Measurements from ENCODE around the gene CPA4. TPM values are rescaled to one million over a fixed set of nuclear protein-coding genes. Genes with fewer than 3 reads are reported as not detected.
"Not testable (repeated sequence)": the region's sequence is repeated elsewhere in the genome, so short reads cannot be mapped to it uniquely, and the experiment has no call there.

CPA4 gene
- total RNA-seq, 1 donor: not detected

DNA sequence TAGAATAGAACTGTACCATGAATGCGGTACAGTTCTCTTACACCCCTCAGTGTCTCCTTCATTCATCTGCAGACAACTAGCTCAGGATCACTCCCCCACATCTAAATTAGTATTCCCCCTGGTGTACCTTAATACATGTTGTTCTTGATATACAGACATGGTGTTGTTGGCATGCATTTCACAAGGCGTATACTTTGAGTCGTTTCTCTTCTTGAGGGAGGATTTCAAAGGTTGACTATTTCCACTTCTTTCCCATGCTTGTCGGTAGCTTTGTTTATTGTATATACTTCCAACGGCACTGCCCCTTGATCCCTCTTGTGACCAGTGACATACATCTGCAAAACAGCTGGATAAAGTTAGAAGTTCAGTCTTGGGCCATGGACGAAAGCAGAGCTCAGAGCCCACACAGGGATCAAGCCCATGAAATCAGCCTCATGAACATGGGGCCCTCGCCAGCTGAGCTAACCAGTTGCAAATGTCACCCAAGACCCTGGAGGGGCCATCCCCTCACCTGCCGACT lies 8.6 kb downstream of the CPA4 start:
- DNase-seq (ENCODE audit: low read depth in 2 of 3, low spot score in 2 of 3): no peak

DNA sequence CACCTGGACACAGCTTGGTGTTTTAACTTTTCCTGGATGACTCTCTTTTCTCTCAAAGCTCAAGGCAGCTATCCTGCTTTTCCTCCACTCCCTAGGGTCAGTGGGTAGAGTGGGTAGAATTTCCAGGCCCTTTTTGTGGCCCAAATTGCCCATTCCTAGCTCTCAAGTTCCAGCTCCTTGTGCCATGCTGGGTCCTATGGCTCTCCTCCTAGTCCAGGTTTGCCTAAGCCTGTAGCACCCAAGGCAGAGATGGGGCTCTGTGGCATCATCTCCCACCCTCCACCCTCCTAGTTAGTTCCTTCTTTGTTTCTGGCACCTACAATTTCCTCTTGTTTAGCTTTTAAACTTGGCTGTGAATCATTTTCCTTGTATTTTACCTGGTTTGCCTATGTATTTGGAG lies 9.7 kb downstream of the CPA4 start:
- no peak for DNase-seq (ENCODE audit: low read depth in 2 of 3, low spot score in 2 of 3)

GRCh38 chr7:130303127-130303526 lies 10.2 kb downstream of the CPA4 start:
- no peak for DNase-seq (ENCODE audit: low read depth in 2 of 3, low spot score in 2 of 3)

DNA sequence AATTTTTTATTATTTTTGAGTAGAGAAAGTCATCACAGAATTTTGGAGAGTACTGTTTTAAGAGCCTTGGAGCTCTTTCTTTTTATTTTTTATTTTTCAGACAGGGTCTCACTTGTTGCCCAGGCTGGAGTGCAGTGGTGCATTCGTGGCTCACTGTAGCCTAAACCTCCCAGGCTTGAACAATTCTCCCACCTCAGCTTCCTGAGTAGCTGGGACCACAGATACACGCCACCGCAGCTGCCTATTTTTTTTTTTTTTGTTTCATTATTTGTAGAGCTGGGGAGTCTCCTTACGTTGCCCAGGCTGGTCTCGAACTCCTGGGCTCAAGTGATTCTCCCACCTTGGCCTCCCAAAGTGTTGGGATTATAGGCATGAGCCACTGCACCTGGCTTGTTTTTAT lies 10.6 kb downstream of the CPA4 start:
- peak in 1 of 3 donors; percentile 29 for DNase-seq (ENCODE audit: low read depth in 2 of 3, low spot score in 2 of 3)

- no peak for DNase-seq (ENCODE audit: low read depth in 2 of 3, low spot score in 2 of 3)
Measured at GRCh38 chr7:130303982-130304381, 11.0 kb downstream of the CPA4 start.

DNA sequence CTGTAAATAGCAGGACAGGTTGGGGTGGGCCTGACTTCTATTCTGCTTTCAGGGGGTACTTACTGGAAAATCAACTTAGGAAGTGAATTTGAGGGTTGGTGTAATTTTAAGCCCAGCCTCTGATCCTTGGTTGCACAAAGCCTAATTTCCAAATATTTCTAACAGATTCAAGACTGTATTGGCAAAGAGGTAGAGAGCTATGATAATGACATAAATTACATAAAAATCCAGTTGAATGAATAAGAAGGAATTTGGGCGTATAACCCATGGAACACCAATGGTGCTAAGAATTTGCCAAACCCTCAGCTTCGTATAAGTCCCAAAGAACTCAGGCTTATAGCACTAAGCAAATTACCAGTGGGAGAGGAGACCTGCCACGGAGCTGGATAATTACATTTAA lies 11.9 kb downstream of the CPA4 start:
- DNase-seq (ENCODE audit: low read depth in 2 of 3, low spot score in 2 of 3): no peak

DNA sequence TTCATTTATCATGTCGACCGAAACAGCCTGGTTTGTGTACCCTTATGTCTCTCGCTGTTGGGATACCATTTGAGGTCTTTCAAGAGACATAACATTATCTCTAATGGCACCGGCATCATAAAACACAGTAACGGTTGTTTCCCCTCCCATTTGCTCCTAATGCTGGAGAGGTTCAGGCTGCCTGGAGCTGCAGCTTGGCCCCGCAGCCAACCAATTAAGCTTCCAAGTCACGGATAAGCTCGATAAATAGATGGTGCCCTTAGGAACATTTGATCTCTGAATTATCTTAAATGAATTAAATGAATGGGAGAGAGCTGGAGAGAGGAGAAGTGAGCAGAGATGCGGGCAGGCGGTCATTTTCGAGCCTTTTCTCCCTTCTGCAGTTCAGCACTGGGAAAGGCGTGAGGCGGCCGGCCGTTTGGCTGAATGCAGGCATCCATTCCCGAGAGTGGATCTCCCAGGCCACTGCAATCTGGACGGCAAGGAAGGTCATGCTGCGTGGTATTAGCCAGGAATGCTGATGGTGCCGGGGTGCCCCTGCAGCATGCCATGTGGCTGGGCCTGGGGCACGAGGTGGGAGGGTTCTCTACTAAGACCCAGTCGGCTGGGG lies 12.6 kb downstream of the CPA4 start:
- no peak for DNase-seq (ENCODE audit: low read depth in 2 of 3, low spot score in 2 of 3)

DNA sequence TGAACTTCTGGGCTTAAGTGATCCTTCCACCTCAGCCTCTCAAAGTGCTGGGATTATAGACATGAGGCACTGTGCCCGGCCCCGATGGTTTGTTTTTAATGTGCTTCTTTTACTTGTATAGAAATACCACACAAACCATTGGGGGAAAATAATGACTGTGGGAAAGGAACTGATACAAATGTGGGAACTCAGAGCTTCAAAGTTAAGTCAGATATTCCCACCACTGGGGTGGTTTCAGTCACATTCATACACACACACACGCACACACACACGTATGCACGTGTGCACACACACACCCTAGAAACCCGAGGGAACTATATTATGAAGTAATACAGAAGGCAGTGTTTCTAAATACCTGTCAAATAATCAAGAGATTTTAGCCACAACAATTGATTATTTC lies 17.0 kb downstream of the CPA4 start:
- no peak for DNase-seq (ENCODE audit: low read depth in 2 of 3, low spot score in 2 of 3)

DNA sequence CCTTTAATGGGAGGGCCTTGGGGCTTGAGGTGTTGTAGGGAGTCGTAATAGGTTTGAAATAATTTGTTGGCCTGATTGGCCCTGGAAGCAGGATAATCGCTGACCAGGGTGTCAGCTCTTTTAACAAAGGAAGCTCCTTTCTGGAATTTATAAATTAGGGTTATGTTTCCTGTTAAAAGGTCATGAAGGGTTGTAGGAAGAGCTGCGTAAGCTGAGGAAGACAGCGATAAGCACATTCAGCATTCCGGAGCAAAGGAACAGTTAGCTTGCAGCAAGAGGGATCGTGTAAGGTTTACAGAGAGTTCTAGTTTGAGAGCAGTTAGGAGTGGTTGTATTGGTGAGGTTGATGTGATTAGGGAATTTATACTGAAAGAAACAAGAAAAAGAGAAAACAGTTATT lies 21.3 kb downstream of the CPA4 start:
- no peak for DNase-seq (ENCODE audit: low read depth in 2 of 3, low spot score in 2 of 3)

- DNase-seq (ENCODE audit: low read depth in 2 of 3, low spot score in 2 of 3): no peak
Measured at GRCh38 chr7:130319541-130319940, 26.6 kb downstream of the CPA4 start.

DNA sequence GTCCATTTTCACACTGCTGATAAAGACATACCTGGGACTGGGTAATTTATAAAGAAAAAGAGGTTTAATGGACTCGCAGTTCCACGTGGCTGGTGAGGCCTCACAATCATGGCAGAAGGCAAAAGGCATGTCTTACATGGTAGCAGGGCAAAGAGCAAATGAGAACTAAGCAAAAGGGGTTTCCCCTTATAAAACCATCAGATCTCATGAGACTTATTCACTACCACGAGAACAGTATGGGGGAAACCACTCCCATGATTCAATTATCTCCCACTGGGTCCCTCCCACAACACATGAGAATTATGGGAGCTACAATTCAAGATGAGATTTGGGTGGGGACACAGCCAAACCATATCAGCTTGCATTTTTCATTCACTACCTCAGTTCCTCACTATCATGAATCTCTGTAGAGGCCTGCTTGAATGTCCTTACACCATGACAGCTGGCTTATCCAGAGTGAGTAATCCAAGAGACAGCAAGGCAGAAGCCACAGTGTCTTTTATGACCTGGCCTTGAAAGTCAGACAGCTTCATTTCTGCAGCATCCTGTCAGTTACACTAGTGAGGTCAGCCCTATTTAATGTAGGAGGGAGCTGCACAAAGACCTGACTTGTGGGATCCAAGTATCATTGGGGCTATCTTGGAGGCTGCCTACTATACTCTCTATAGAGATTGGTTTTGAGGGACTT lies 28.7 kb downstream of the CPA4 start:
- DNase-seq (ENCODE audit: low read depth in 2 of 3, low spot score in 2 of 3): not testable (repeated sequence)

GRCh38 chr7:130322615-130323014 lies 29.7 kb downstream of the CPA4 start:
- DNase-seq (ENCODE audit: low read depth in 2 of 3, low spot score in 2 of 3): no peak

GRCh38 chr7:130324306-130324943 lies 31.5 kb downstream of the CPA4 start:
- DNase-seq (ENCODE audit: low read depth in 2 of 3, low spot score in 2 of 3): no peak

DNA sequence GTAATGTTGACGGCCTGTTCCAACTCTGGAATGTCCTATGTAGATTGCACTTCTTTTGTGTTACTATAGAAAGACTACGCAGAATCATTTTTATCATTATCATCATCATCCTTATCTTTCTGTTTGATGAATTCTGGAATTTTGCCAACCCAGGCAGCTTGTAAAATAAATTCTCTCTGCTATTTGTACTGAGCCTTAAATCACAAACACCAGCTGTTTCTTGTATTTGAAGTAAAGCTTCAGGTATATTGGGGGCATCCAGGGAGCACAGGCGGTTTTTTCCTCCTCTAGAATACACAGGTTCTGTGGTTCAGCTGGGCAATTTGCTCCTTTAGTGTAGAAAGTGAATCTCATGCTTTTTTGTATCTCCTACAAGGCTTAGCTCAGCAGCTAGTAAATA lies 36.7 kb downstream of the CPA4 start:
- no peak for DNase-seq (ENCODE audit: low read depth in 2 of 3, low spot score in 2 of 3)

DNA sequence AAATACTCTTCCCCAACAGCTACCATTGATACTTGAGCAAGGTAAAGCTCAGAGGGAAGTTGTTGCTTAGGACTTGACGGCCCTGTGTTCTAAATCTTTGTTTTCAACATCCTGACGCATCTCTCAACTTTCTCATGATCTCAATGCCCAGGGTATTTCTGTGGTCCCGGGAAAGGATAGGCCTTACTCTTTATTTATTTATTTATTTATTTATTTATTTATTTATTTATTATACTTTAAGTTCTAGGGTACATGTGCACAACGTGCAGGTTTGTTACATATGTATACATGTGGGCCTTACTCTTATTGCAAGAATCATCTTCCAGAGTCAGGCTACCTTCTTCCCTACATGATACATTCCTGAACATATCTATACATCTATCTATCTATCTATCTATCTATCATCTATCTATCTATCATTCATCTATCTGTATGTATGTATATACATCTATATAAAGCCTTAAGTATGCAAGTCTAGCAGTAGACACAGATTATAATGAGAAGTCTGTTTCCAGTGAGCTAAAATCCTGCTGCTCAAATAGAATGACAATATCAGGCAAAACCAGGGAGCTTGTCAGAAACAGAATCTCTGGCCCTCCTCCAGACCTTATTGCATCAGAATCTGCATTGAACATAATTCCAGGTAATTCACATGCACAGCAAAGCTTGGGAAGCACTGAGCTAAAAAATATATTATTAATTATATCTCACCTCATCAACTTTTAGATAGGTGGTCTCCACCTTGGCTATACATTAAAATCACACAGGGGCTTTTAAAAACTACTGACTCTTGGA lies 39.5 kb downstream of the CPA4 start:
- no peak for DNase-seq (ENCODE audit: low read depth in 2 of 3, low spot score in 2 of 3)

DNA sequence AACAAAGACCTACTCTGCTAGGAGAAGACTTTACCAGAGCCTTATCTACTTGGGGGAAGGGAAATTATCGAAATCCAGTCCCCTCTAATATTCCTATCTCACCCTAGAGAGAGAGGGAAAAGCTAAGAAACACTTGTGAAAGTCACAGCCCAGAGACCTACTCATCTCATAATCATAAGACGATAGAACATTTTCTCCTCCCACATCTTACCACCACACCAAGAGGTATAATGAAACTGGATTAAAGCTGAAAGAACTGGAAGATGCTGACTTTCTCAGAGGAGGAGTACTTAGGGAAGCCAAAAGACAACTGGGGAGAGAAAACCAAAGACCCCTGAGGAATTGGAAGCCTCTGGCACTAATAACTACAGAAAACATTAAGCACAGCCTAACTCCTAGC lies 40.9 kb downstream of the CPA4 start:
- no peak for DNase-seq (ENCODE audit: low read depth in 2 of 3, low spot score in 2 of 3)

- no peak for DNase-seq (ENCODE audit: low read depth in 2 of 3, low spot score in 2 of 3)
Measured at GRCh38 chr7:130334274-130334673, 41.3 kb downstream of the CPA4 start.

GRCh38 chr7:130337410-130337971 lies 44.5 kb downstream of the CPA4 start:
- no peak for DNase-seq (ENCODE audit: low read depth in 2 of 3, low spot score in 2 of 3)

DNA sequence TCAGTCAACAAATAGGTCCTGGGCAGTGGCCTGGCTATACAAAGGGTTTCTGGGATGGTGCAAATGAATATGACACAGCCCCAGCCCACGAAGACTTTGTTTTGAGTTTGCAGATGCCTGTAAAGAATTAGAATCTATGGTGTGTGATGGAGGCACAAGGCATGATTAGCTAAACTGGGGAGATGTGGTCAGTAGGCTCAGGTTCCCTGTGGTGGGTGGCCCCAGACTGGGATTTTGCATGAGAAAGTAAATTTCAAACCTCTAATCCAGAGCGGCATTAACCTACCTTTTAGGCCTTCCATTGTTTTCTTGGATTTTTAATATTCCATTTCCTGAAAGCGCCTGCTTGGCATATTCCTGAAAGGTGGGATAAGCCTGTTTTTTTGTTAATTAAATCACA lies 45.3 kb downstream of the CPA4 start:
- no peak for DNase-seq (ENCODE audit: low read depth in 2 of 3, low spot score in 2 of 3)

DNA sequence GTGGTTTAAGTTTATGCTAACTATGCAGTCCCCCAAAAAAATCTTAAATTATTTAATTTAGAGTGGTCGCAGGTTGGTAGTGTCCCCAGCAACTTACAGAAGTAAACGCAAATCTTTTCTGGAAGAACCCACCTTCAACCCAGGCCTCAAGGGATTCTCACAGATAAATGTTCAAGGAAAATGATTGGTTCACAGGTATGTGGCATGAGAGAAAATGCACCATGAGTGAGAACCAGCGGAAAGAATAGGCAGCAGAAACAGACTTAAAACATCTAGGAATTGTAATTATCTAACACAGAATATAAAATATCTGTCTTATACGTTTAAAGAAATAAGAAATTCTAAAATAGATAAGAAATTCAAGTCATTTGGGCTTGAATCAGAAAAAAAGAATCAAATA lies 48.9 kb downstream of the CPA4 start:
- DNase-seq (ENCODE audit: low read depth in 2 of 3, low spot score in 2 of 3): no peak
